ENCODE measurements around the gene TAF4. TPM values are rescaled to one million over a fixed set of nuclear protein-coding genes. Genes with fewer than 3 reads are reported as not detected.

Gene TAF4
- total and polyA plus RNA-seq, 2 of the 13 experiments (the other 11 are each of a cell fraction or from before 2014, with no cell fraction given) = 5.9 to 12.0 TPM

GRCh38 chr20:62030834-62031434, 34.7 kb downstream of the TAF4 start:
- peak; percentile 51 for DNase-seq (ENCODE audit: low spot score)
- H3K79me2 ChIP-seq (ENCODE audit: insufficient read depth, low read length) = peaks cover 90% of the 10 kb centered on the region
- H3K36me3 ChIP-seq (replicated peaks in 1 of 2; ENCODE audit: control insufficient read depth in 1 of 2, insufficient read depth in 2 of 2, low read length in 2 of 2) = 0 out of 5 replicates have a peak, but pooled peaks cover 0 to 2% of the 10 kb centered on the region in 2 experiments
- peak; percentile 86 for ATAC-seq
- H3K27me3 ChIP-seq (ENCODE audit: control insufficient read depth in 1 of 2, insufficient read depth in 2 of 2, low read length in 2 of 2) = no peaks in the 10 kb centered on the region
- peak; percentile 72 for FAIRE-seq
- no peak overlapping the region for H2AFZ ChIP-seq (ENCODE audit: low read length)
- peak overlapping the region; percentile 44 for H3K4me2 ChIP-seq (ENCODE audit: low read depth, low read length)
- peak overlapping the region; percentile 59 for H3K27ac ChIP-seq (ENCODE audit: extremely low read length, insufficient read depth, low read length)
- intact Hi-C loops (cut with micrococcal nuclease; ENCODE audit: unreplicated experiment) = no loop called here
- BruUV-seq (replicated peaks) = TSS peak; percentile 27
- H4K20me1 ChIP-seq (ENCODE audit: insufficient read depth, low read length) = peaks cover 35% of the 10 kb centered on the region
- in situ Hi-C loops (cut with HindIII; ENCODE audit: extremely low pct_ligation_motif_present, low pct_unique_long_range_greater_than_20kb) = no loop called here
- no peaks in the 10 kb centered on the region for H3K9me3 ChIP-seq (ENCODE audit: low read length)
- 0 out of 2 replicates have a peak overlapping the region, but pooled peaks have one; percentile 10 for H3K9ac ChIP-seq (ENCODE audit: insufficient read depth, low read depth, low read length)
- no peak overlapping the region; a peak in 1 of 6 replicates for H3K4me3 ChIP-seq (replicated peaks in 1 of 3; ENCODE audit: insufficient read depth in 1 of 3, low read depth in 2 of 3, low read length in 3 of 3)
- ChIA-PET POLR2A (interaction anchor here (1.5 kb wide), 1 partner anchor 36 kb away, joined by 4 read pairs; no protein-coding TSS in a partner anchor), CTCF (ENCODE audit: low intra/inter-chr PET ratio, low total read pairs) (no interaction called here)
- 42% methylated on average over 14 of the region's 14 CpGs for WGBS (ENCODE audit: low lambda C conversion rate)
- peaks cover 72% of the 10 kb centered on the region for H3K4me1 ChIP-seq (ENCODE audit: insufficient read depth, low read length)
- TF ChIP-seq ZNF232 (CRISPR knock-in tag; IDR thresholded peaks at IDR 0.05; ENCODE audit: borderline replicate concordance) (peak; percentile 65; the same call in 1 of the 2 replicates), ZNF33B (CRISPR knock-in tag; IDR thresholded peaks at IDR 0.05) (peak; percentile 80; the same call in 1 of the 2 replicates), ETS1 (CRISPR knock-in tag; IDR thresholded peaks at IDR 0.05) (no peak), NONO (IDR thresholded peaks at IDR 0.05) (no peak), NONO (CRISPR knock-in tag; conservative IDR thresholded peaks at IDR 0.05) (no peak), RORA (CRISPR knock-in tag; IDR thresholded peaks at IDR 0.05) (no peak), NFYB (CRISPR knock-in tag; IDR thresholded peaks at IDR 0.05) (peak; percentile 7; the same call in 1 of the 2 replicates), PRDM15 (CRISPR knock-in tag; IDR thresholded peaks at IDR 0.05) (no peak), NFE2 (CRISPR knock-in tag; IDR thresholded peaks at IDR 0.05) (no peak), ZFYVE20 (CRISPR knock-in tag; IDR thresholded peaks at IDR 0.05; ENCODE audit: borderline replicate concordance, low read depth) (no peak), ZNF468 (CRISPR knock-in tag; IDR thresholded peaks at IDR 0.05) (no peak), ZNF138 (CRISPR knock-in tag; IDR thresholded peaks at IDR 0.05; ENCODE audit: low read depth) (no peak; the same call in 1 of the 2 replicates), ZNF143 (CRISPR knock-in tag; IDR thresholded peaks at IDR 0.05) (no peak), USF2 (IDR thresholded peaks at IDR 0.05; ENCODE audit: low read depth, low read length) (no peak; the same call in 1 of the 2 replicates), USF2 (CRISPR knock-in tag; IDR thresholded peaks at IDR 0.05; ENCODE audit: borderline replicate concordance) (peak; percentile 60; the same call in 1 of the 2 replicates), ZNF878 (CRISPR knock-in tag; IDR thresholded peaks at IDR 0.05) (no peak)

Measured in HepG2 (cell line).